GM10266 (cell line): Measurements from ENCODE around the gene TARDBP.

Experiments
- DNase-seq: peaks from one replicate; pipeline ENCODE4 v3.0.0; 2012; ENCODE audit errors: extremely low spot score
- TF ChIP-seq, protein P1 (sequence below): IDR thresholded peaks from 2 replicates; pipeline ENCODE4 v1.5.1; 2012; ENCODE audit warnings: mild to moderate bottlenecking, low read depth; ENCODE audit not compliant: control insufficient read depth, insufficient read depth; ENCODE audit errors: missing control alignments

TARDBP gene

DNA sequence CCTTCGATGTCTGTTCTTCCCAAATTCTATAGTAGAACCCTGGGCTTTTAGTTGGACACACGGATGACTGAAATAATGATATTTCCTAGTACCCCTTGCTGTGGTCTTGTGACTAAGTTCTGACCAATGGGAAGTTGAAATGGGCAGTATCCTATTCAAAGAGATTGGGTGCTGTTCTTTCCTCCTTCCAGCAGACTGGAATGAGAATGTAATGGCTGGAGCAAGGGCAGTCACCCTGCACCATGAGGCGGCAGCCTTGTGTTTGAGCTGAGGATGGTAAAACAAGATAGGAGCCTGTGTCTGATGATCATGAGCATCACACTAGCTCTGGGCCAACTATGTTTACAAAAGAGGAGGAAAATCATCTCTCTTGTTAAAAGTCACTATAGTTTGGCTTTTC, 52.5 kb downstream of the TARDBP start:
- DNase-seq, result no peak
- TF ChIP-seq, protein P1, sequence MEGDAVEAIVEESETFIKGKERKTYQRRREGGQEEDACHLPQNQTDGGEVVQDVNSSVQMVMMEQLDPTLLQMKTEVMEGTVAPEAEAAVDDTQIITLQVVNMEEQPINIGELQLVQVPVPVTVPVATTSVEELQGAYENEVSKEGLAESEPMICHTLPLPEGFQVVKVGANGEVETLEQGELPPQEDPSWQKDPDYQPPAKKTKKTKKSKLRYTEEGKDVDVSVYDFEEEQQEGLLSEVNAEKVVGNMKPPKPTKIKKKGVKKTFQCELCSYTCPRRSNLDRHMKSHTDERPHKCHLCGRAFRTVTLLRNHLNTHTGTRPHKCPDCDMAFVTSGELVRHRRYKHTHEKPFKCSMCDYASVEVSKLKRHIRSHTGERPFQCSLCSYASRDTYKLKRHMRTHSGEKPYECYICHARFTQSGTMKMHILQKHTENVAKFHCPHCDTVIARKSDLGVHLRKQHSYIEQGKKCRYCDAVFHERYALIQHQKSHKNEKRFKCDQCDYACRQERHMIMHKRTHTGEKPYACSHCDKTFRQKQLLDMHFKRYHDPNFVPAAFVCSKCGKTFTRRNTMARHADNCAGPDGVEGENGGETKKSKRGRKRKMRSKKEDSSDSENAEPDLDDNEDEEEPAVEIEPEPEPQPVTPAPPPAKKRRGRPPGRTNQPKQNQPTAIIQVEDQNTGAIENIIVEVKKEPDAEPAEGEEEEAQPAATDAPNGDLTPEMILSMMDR, result no peak

DNA sequence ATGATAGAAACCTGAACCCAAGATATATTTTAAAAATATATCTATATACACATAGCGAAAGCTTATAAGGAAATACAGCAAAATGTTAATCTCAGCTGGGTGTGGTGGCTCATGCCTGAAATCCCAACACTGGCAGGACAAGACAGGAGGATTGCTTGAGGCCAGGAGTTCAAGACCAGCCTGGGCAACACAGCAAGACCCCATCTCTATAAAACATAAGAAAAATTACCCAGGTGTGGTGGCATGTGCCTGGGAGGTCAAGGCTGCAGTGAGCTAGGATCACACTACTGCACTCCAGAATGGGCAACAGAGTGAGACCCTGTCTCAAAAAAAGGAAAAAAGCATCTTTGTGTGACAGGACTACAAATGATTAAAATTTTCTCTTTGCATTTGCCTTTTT, 53.3 kb downstream of the TARDBP start:
- DNase-seq, result no peak
- TF ChIP-seq, protein P1, result no peak

DNA sequence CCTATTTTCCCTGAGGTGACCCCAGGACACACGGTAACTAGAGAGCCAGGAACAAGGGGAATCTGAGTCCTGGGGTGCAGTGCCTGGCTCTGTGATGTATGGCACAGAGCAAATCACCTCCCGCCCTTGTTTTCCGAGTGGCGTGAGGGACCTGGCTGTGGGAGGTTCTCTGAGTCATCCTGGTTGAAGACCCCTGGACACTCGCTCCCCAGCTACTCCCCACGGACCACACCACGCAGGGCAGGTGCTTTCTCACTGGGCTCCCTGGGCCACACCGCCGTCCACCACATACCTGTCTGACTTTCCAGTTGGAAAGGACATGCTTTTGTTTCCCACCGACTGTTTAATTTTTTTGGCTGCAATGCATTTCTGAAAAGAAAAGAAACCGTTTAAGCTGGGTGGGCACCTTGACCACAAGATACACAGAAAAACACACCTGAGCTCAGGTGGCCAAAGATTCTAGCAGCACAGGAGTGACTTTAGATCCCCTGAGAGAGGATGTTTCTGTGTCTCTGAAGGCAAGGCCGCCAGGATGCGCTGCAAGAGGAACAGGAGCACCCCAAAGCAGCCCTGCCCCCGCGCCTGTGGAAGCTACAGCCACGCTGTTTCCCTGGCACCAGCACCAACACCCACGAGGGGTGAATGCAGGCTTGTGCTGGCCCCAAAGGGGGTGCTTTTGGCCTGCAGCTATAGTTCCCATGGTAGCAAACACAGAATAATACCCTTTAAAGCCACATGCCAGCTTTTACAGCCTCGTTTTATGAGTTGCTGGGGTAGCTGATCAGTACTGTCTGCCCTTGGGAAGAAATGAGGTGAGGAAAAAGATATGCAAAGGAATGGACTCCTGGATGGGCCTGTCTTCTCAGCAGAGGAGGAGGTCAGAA, 55.5 kb downstream of the TARDBP start:
- no peak for DNase-seq
- TF ChIP-seq, protein P1, result no peak

DNA sequence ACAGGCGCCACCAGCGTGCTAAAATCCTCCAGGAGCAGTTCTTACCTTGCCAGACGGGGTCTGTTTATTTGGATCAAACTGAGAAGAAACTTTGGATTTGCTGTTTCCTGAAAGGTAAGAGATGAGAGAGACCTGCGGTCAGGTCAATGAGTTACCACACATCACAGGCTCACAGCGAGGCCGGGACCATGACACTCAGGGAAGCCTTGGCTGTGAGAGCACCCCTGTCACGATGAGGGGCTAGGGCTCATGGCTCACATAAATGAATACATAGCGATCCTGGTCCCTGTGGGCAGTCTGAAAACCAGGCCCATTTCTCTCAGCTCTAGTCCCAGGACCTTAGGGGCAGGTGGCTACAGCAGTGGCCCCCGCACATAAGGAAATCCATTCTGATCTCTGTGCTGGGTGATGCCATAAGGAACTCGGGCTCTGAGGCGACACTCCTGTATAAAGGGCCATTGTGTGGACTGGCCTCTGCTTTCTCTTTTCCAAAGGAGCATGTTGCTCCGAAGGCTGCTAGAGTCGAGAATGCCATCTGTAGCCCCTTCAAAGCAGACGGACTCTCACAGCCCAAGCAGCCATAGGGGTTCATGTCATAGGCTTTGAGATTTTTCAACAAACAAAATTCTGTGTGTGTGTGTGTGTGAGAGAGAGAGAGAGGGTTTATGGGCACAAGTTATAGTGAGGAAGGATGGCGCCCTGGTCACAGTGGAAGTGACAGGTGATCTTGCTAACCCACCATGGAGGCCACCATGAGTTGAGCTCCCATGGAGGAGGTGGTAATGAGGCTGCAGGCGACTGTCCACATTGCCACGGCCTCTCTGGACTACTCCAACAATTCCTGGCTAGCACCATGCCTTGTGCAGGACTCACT, 56.4 kb downstream of the TARDBP start:
- no peak for DNase-seq
- TF ChIP-seq, protein P1, result no peak

DNA sequence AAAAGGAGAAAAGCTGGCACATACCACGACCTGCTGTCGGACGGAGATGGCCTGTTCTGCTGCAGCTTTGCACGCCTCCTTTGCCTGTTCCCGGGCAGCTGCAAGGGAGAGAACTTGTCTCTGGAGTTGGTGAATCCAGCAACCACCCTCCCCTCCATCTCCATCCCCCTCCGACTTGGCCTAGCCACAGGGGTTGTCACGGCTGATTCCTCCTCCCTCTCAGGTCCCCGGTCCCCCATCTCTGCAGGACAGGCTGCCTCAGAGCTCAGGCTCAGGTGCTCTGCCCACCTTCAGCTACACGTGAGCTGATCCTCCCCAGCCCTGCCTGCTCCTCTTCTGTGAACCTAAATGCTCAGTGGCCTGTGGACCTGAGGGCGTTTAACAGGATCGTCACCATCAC, 58.4 kb downstream of the TARDBP start:
- TF ChIP-seq, protein P1, result no peak
- DNase-seq, result no peak

DNA sequence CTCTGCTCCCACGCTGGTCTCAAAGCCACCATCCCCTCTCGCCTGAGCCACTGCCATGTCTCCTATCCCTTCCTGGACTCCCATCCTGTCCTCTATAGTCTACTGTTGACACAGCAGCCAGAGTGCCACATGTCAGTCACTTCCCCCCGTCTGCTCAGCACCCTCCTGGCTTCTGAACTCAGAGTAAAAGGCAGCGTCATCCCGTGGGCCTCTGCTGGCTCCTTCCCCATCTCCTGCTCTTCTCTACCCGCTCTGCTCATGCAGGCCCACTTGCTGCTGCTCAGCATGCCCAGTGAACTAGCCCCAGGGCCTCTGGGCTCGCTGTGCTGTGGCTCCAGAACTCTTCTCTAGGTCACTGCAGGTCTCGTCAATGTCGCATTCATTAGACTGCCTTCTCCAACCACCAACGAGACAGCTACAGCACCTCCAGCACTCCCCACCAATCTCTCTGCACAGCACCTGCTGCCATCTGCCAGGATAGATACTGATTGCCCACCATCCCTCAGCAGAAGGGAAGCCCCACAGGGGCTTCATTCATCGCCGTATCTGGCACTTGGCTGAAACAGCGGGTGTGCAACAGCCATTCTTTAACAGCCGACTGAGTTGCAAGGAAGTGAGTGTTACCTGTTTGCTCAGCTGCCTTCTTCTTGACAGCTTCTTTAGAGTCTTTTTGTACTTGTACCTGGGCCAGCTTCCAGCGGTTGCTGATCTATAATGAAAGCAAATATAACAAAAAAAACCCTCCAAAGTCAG, 59.2 kb downstream of the TARDBP start:
- TF ChIP-seq, protein P1, result no peak

More for the DNA sequence above, 59.2 kb downstream of the TARDBP start:
- no peak for DNase-seq
